Keratinocyte (primary cell): Measurements from ENCODE around the gene SDC3. TPM values are rescaled to one million over a fixed set of nuclear protein-coding genes. Genes with fewer than 3 reads are reported as not detected.

Experiments used
- DNase-seq: peaks from one replicate; pipeline ENCODE4 v3.0.0-alpha.2; 2011; ENCODE audit warnings: low read depth, missing footprints, low spot score
- FAIRE-seq: peaks from 2 replicates; lab custom pipeline; 2011; peaks lifted over from hg19 to GRCh38; lab: Jason Lieb, UNC
- H2AFZ ChIP-seq: 2 replicates; pipeline ENCODE4 v1.6.0; 2012; ENCODE audit warnings: low read length, control low read depth, inconsistent platforms; ENCODE audit not compliant: control insufficient read depth
- H3K27ac ChIP-seq: 2 replicates; pipeline ENCODE4 v1.5.1; 2011; ENCODE audit warnings: low read length; ENCODE audit not compliant: control insufficient read depth, insufficient read depth
- H3K27me3 ChIP-seq: 3 replicates; pipeline ENCODE4 v1.6.0; 2011; ENCODE audit warnings: low read length; ENCODE audit not compliant: control insufficient read depth, insufficient read depth; ENCODE audit errors: extremely low read depth
- H3K36me3 ChIP-seq, 2 experiments: 2 replicates in 1 of 2; 3 replicates in 1 of 2; pipeline ENCODE4 v1.5.1; 2011; ENCODE audit warnings: low read length in 2 of 2, mild to moderate bottlenecking in 1 of 2; ENCODE audit not compliant: control insufficient read depth in 2 of 2, insufficient read depth in 2 of 2; ENCODE audit errors: extremely low read depth in 1 of 2
- H3K4me1 ChIP-seq: 3 replicates; pipeline ENCODE4 v1.5.1; 2011; ENCODE audit warnings: low read length; ENCODE audit not compliant: control insufficient read depth, insufficient read depth; ENCODE audit errors: extremely low read depth
- H3K4me2 ChIP-seq: 3 replicates; pipeline ENCODE4 v1.6.0; 2011; ENCODE audit warnings: low read depth, low read length; ENCODE audit not compliant: control insufficient read depth, insufficient read depth; ENCODE audit errors: extremely low read depth
- H3K4me3 ChIP-seq, 3 experiments: fragments of 200-600 bp in 1 of 3; sonication (generic) in 1 of 3; 2 replicates in 2 of 3; 3 replicates in 1 of 3; pipeline ENCODE4 v1.5.1; 2011 to 2016; ENCODE audit warnings: low read length in 3 of 3, mild to moderate bottlenecking in 3 of 3, control low read depth in 2 of 3, inconsistent platforms in 1 of 3, low read depth in 1 of 3, mixed read lengths in 1 of 3, mixed run types in 1 of 3, moderate library complexity in 1 of 3; ENCODE audit not compliant: control insufficient read depth in 2 of 3, insufficient read depth in 2 of 3; ENCODE audit errors: extremely low read depth in 1 of 3
- H3K79me2 ChIP-seq: 2 replicates; pipeline ENCODE4 v1.6.0; 2012; ENCODE audit warnings: low read length; ENCODE audit not compliant: control insufficient read depth, insufficient read depth
- H3K9ac ChIP-seq: 3 replicates; pipeline ENCODE4 v1.6.0; 2011; ENCODE audit warnings: low read length; ENCODE audit not compliant: control insufficient read depth, insufficient read depth; ENCODE audit errors: extremely low read depth
- H3K9me1 ChIP-seq: 3 replicates; pipeline ENCODE4 v1.6.0; 2011; ENCODE audit warnings: low read length; ENCODE audit not compliant: control insufficient read depth, insufficient read depth; ENCODE audit errors: extremely low read depth
- H3K9me3 ChIP-seq: 2 replicates; pipeline ENCODE4 v1.5.1; 2012; ENCODE audit warnings: low read depth, low read length; ENCODE audit not compliant: control insufficient read depth
- H4K20me1 ChIP-seq: 3 replicates; pipeline ENCODE4 v1.6.0; 2011; ENCODE audit warnings: low read length; ENCODE audit not compliant: control insufficient read depth, insufficient read depth; ENCODE audit errors: extremely low read depth
- CTCF ChIP-seq, 3 experiments: IDR thresholded peaks in 1 of 3; conservative IDR thresholded peaks in 1 of 3; optimal IDR thresholded peaks in 1 of 3; 2 replicates in 2 of 3; 3 replicates in 1 of 3; pipeline versions ENCODE3 to v1.5.1; 2011; ENCODE audit warnings: low read length in 3 of 3, mild to moderate bottlenecking in 3 of 3, moderate library complexity in 2 of 3, control low read depth in 1 of 3, inconsistent platforms in 1 of 3; ENCODE audit not compliant: insufficient read depth in 2 of 3; ENCODE audit errors: extremely low read depth in 1 of 3
- EZH2 ChIP-seq: IDR thresholded peaks from one replicate; pipeline ENCODE4 v1.6.1; 2012; ENCODE audit warnings: inconsistent platforms, mild to moderate bottlenecking, low read length, moderate library complexity
- dilution Hi-C: fragments of 300-500 bp; cut with MboI; formaldehyde crosslinking; loops from one replicate; pipeline ENCODE4 v1.7.0; 2020; ENCODE audit warnings: low sequenced_read_pairs; ENCODE audit not compliant: extremely low pct_ligation_motif_present
- polyA plus RNA-seq, 5 experiments: library from polyadenylated mRNA; depleted of rRNA in 3 of 5; stranded (reverse) in 3 of 5; stranded (forward) in 1 of 5; unstranded in 1 of 5; fragments of >200 nt; gene quantifications; 1 replicate in 1 of 5; 2 replicates in 3 of 5; 3 replicates in 1 of 5; pipeline versions ENCODE4 v1.2.1 to v1.2.3, GENCODE V29; 2011 to 2012; ENCODE audit warnings: missing spikeins in 2 of 5, low read depth in 1 of 5, low replicate concordance in 1 of 5

Gene SDC3
- polyA plus RNA-seq, 1 donor (not counting 4 experiments of a cell fraction or from before 2014, with no cell fraction given) = 8.8 TPM

GRCh38 chr1:30834253-30834652, 74.3 kb downstream of the SDC3 start:
- Histone ChIP-seq H3K9me1 (no peaks in the 10 kb centered on the region), H3K4me3 (no peak overlapping the region), H2AFZ (no peak overlapping the region), H3K9me3 (no peaks in the 10 kb centered on the region), H3K4me1 (no peaks in the 10 kb centered on the region), H3K36me3 (no peaks in the 10 kb centered on the region), H3K9ac (no peak overlapping the region), H3K27me3 (peaks cover 23% of the 10 kb centered on the region), H3K4me2 (no peak overlapping the region), H3K27ac (no peak overlapping the region), H4K20me1 (no peaks in the 10 kb centered on the region), H3K79me2 (no peaks in the 10 kb centered on the region)
- DNase-seq (no peak), FAIRE-seq (no peak)
- TF ChIP-seq CTCF (optimal IDR thresholded peaks at IDR 0.05 in 1 of 3, IDR thresholded peaks at IDR 0.05 in 1 of 3, conservative IDR thresholded peaks at IDR 0.05 in 1 of 3; ENCODE audit: extremely low read depth in 1 of 3, insufficient read depth in 2 of 3, low read length in 3 of 3) (no peak), EZH2 (no peak)
- dilution Hi-C loops = no loop called here

- TF ChIP-seq EZH2 (no peak), CTCF (optimal IDR thresholded peaks at IDR 0.05 in 1 of 3, IDR thresholded peaks at IDR 0.05 in 1 of 3, conservative IDR thresholded peaks at IDR 0.05 in 1 of 3; ENCODE audit: extremely low read depth in 1 of 3, insufficient read depth in 2 of 3, low read length in 3 of 3) (no peak)
- dilution Hi-C loops = no loop called here
- Histone ChIP-seq H3K4me2 (no peak overlapping the region), H3K79me2 (no peaks in the 10 kb centered on the region), H3K27me3 (peaks cover 30% of the 10 kb centered on the region), H3K4me3 (no peak overlapping the region), H3K4me1 (no peaks in the 10 kb centered on the region), H3K36me3 (no peaks in the 10 kb centered on the region), H3K9me3 (no peaks in the 10 kb centered on the region), H2AFZ (no peak overlapping the region), H3K9me1 (no peaks in the 10 kb centered on the region), H3K27ac (no peak overlapping the region), H4K20me1 (no peaks in the 10 kb centered on the region), H3K9ac (no peak overlapping the region)
- FAIRE-seq (no peak), DNase-seq (no peak)
Measured at GRCh38 chr1:30830537-30830936, 78.0 kb downstream of the SDC3 start.
